SU-DHL-6 (cell line): ENCODE data around the gene RNF111.

Experiments
- H2AFZ ChIP-seq: fragments of 200-600 bp; sonication (generic); 2 replicates; pipeline ENCODE4 v1.6.1; 2014; ENCODE audit warnings: low read depth, mild to moderate bottlenecking, moderate library complexity, mixed read lengths, antibody characterized with exemption, low read length; ENCODE audit not compliant: severe bottlenecking
- H3F3A ChIP-seq: fragments of 200-600 bp; shearing (Covaris generic); 2 replicates; pipeline ENCODE4 v1.6.0; 2016; ENCODE audit warnings: antibody characterized with exemption, mild to moderate bottlenecking; ENCODE audit not compliant: insufficient read depth
- H3K27ac ChIP-seq: fragments of 200-600 bp; sonication (generic); 2 replicates; pipeline ENCODE4 v1.5.1; 2016; ENCODE audit warnings: low read depth, mild to moderate bottlenecking, low read length, moderate library complexity, mixed read lengths
- H3K27me3 ChIP-seq: fragments of 200-600 bp; sonication (generic), shearing (Covaris generic); 2 replicates; pipeline ENCODE4 v1.6.0; 2014; ENCODE audit warnings: mild to moderate bottlenecking, low read length
- H3K36me3 ChIP-seq: fragments of 200-600 bp; sonication (generic); 2 replicates; pipeline ENCODE4 v1.6.1; 2014; ENCODE audit warnings: mild to moderate bottlenecking, low read length, mixed read lengths
- H3K4me2 ChIP-seq: fragments of 300-600, 200-600 bp; shearing (Covaris generic), sonication (generic); 2 replicates; pipeline ENCODE4 v1.6.0; 2014; ENCODE audit warnings: low read length, low read depth, mild to moderate bottlenecking; ENCODE audit not compliant: poor library complexity, severe bottlenecking
- H3K4me3 ChIP-seq: fragments of 200-600 bp; sonication (generic); 2 replicates; pipeline ENCODE4 v1.5.1; 2014; ENCODE audit warnings: antibody characterized with exemption, low read length, mild to moderate bottlenecking, mixed read lengths; ENCODE audit not compliant: insufficient read depth, poor library complexity, severe bottlenecking
- H3K79me2 ChIP-seq: fragments of 200-600 bp; sonication (generic); 2 replicates; pipeline ENCODE4 v1.6.1; 2014; ENCODE audit warnings: mild to moderate bottlenecking, low read length, moderate library complexity; ENCODE audit not compliant: insufficient read depth
- H3K9ac ChIP-seq: fragments of 200-600 bp; sonication (generic); 2 replicates; pipeline ENCODE4 v1.7.0; 2014; ENCODE audit warnings: mild to moderate bottlenecking, low read length
- H3K9me2 ChIP-seq: fragments of 200-600 bp; sonication (generic); replicated peaks from 2 replicates; pipeline ENCODE4 v1.6.1; 2014; ENCODE audit warnings: low read length; ENCODE audit not compliant: insufficient read depth
- H3K9me3 ChIP-seq: fragments of 200-600 bp; sonication (generic); 2 replicates; pipeline ENCODE4 v1.6.1; 2014; ENCODE audit warnings: low read length, mixed read lengths; ENCODE audit not compliant: insufficient read depth
- H4K20me1 ChIP-seq: fragments of 200-600 bp; sonication (generic); 2 replicates; pipeline ENCODE4 v1.6.1; 2014; ENCODE audit warnings: low read depth, mild to moderate bottlenecking, antibody characterized with exemption, low read length, moderate library complexity, mixed read lengths
- EZH2phosphoT487 ChIP-seq: fragments of 200-600 bp; sonication (generic), shearing (Covaris generic); conservative IDR thresholded peaks from 2 replicates; pipeline ENCODE4 v1.6.1; 2018; ENCODE audit warnings: mild to moderate bottlenecking, antibody characterized with exemption, low read length, moderate library complexity, mixed read lengths
- TF ChIP-seq, protein P1 (sequence below): fragments of 200-600 bp; sonication (generic); IDR thresholded peaks from one replicate; pipeline ENCODE4 v1.5.1; 2017; ENCODE audit warnings: antibody characterized with exemption, mild to moderate bottlenecking, low read length, moderate library complexity; ENCODE audit not compliant: insufficient read depth, poor library complexity, severe bottlenecking

Gene RNF111

DNA sequence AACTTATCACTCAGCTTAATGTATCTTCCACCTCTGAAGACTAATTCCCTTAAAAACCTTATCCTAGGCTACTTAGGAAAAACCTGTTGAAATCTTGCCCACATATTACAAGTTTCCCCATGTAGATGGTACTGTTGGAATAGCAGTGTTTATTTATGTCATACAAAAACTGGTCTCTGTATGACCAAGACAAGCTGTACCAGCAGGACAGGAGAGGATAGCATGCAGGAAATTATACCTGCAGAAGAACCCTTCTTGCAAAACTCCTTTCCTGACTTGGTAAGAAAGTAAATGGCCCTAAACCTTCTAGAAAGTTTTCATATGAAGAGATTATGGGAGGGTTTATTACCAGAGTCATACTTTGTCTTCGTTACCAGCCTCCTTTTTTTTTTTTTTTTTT, 25.3 kb upstream of the RNF111 start:
- H3F3A ChIP-seq: no peaks in the 10 kb centered on the region
- no peak for TF ChIP-seq EZH2phosphoT487
- TF ChIP-seq, protein P1, sequence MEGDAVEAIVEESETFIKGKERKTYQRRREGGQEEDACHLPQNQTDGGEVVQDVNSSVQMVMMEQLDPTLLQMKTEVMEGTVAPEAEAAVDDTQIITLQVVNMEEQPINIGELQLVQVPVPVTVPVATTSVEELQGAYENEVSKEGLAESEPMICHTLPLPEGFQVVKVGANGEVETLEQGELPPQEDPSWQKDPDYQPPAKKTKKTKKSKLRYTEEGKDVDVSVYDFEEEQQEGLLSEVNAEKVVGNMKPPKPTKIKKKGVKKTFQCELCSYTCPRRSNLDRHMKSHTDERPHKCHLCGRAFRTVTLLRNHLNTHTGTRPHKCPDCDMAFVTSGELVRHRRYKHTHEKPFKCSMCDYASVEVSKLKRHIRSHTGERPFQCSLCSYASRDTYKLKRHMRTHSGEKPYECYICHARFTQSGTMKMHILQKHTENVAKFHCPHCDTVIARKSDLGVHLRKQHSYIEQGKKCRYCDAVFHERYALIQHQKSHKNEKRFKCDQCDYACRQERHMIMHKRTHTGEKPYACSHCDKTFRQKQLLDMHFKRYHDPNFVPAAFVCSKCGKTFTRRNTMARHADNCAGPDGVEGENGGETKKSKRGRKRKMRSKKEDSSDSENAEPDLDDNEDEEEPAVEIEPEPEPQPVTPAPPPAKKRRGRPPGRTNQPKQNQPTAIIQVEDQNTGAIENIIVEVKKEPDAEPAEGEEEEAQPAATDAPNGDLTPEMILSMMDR: no peak
- H3K9me2 ChIP-seq: no peaks in the 10 kb centered on the region
- no peaks in the 10 kb centered on the region for H3K36me3 ChIP-seq
- H3K9me3 ChIP-seq: no peaks in the 10 kb centered on the region
- H4K20me1 ChIP-seq: no peaks in the 10 kb centered on the region
- no peak overlapping the region for H3K4me3 ChIP-seq
- H3K4me2 ChIP-seq: no peak overlapping the region
- no peaks in the 10 kb centered on the region for H3K79me2 ChIP-seq
- no peak overlapping the region for H3K27ac ChIP-seq
- H3K27me3 ChIP-seq: no peaks in the 10 kb centered on the region
- no peak overlapping the region for H2AFZ ChIP-seq
- H3K9ac ChIP-seq: no peak overlapping the region

DNA sequence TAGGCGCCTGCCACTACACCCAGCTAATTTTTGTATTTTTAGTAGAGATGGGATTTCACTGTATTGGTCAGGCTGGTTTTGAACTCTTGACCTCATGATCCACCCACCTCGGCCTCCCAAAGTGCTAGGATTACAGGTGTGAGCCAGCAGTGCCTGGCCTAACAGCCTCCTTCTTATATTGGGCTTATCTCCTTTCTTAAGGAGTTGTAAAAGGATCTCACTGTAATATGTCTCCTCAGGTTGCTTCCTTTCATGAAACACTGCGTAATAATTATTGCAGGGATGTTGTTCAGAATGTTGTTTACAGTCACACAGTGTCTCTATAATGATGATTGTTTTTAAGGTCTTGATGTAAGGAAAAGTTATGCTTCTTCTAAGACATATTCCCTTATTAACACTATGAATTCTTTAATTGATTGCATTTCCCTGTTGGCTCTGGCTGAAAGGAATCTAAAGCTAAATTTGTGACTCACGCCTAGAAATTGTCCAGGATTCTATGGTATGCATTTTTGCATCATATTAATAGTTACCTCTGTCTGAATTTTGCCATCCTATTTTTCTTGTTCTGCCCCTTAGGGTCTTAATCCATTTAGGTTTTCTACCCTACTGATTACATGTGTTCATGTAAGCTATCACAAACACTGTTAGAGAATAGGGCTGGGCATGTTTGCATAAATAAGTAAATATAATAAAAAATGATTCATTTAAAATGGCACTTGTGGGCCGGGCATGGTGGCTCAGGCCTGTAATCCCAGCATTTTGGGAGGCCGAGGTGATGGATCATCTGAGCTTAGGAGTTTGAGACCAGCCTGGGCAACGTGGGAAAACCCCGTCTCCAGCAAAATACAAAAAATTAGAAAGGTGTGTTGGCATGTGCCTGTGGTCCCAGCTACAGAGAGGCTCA, 24.5 kb upstream of the RNF111 start:
- no peaks in the 10 kb centered on the region for H3K79me2 ChIP-seq
- H3K27ac ChIP-seq: no peak overlapping the region
- no peak overlapping the region for H3K4me3 ChIP-seq
- H3K27me3 ChIP-seq: no peaks in the 10 kb centered on the region
- no peaks in the 10 kb centered on the region for H3K36me3 ChIP-seq
- no peaks in the 10 kb centered on the region for H3K9me2 ChIP-seq
- H2AFZ ChIP-seq: no peak overlapping the region
- no peak overlapping the region for H3K4me2 ChIP-seq
- no peaks in the 10 kb centered on the region for H3K9me3 ChIP-seq
- no peaks in the 10 kb centered on the region for H4K20me1 ChIP-seq
- H3K9ac ChIP-seq: no peak overlapping the region
- no peak for TF ChIP-seq EZH2phosphoT487
- TF ChIP-seq, protein P1: no peak
- no peaks in the 10 kb centered on the region for H3F3A ChIP-seq

DNA sequence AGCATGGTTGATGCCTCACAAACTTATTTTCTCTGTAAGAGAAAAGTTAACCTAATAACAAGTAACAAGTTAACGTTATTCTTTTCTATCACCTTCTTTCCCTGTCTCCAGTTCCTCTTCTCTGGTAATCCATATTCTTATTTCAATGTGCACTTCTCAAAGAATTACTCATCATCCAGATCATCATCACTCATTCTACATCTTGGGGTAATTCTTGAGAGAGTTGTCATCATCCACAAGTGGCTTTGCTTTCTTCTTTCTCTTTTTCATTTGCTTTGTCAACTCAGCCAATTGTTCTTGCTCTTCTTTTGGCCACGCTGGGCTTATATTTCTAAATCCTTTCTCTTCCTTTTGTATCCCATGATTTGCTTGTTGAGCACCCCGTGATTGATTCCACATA, 20.8 kb upstream of the RNF111 start:
- Histone ChIP-seq H3K9me2 (no peaks in the 10 kb centered on the region), H3K4me2 (no peak overlapping the region), H3K4me3 (no peak overlapping the region)

More for the DNA sequence above, 20.8 kb upstream of the RNF111 start:
- Histone ChIP-seq H3K27me3 (no peaks in the 10 kb centered on the region), H3K9me3 (no peaks in the 10 kb centered on the region), H3K27ac (no peak overlapping the region), H3K9ac (no peak overlapping the region), H3K36me3 (no peaks in the 10 kb centered on the region), H2AFZ (no peak overlapping the region), H3K79me2 (no peaks in the 10 kb centered on the region), H4K20me1 (no peaks in the 10 kb centered on the region), H3F3A (no peaks in the 10 kb centered on the region)
- no peak for TF ChIP-seq EZH2phosphoT487
- TF ChIP-seq, protein P1: no peak
